Stimulated activated CD8-positive, alpha-beta memory T cell treated with anti-CD3 and anti-CD28 coated beads, Interleukin-7, amount 100 ng/mL, for 1 hour (primary cell): ENCODE data around the gene CYTH4.

ENCODE experiments used
- DNase-seq, 2 donors: peaks; one replicate each; pipeline ENCODE4 v3.0.0-alpha.2; 2020; ENCODE audit warnings: low read depth in 2 of 2

Gene CYTH4

GRCh38 chr22:37270928-37271650, 11.2 kb upstream of the CYTH4 start:
- no peak for DNase-seq

GRCh38 chr22:37273126-37273845, 9.0 kb upstream of the CYTH4 start:
- no peak for DNase-seq

GRCh38 chr22:37273846-37274225, 8.5 kb upstream of the CYTH4 start:
- DNase-seq = no peak

- DNase-seq = no peak
Measured at GRCh38 chr22:37274380-37274862, 7.9 kb upstream of the CYTH4 start.

GRCh38 chr22:37275134-37275533, 7.2 kb upstream of the CYTH4 start:
- no peak for DNase-seq

GRCh38 chr22:37275622-37276021, 6.7 kb upstream of the CYTH4 start:
- no peak for DNase-seq

GRCh38 chr22:37276776-37277175, 5.5 kb upstream of the CYTH4 start:
- DNase-seq = no peak

- no peak for DNase-seq
Measured at GRCh38 chr22:37277384-37277783, 4.9 kb upstream of the CYTH4 start.

- DNase-seq = no peak
Measured at GRCh38 chr22:37278261-37278660, 4.0 kb upstream of the CYTH4 start.

GRCh38 chr22:37279331-37280181, 2.8 kb upstream of the CYTH4 start:
- no peak for DNase-seq

GRCh38 chr22:37280718-37281117, 1.6 kb upstream of the CYTH4 start:
- DNase-seq = no peak

GRCh38 chr22:37281195-37281594, 1.1 kb upstream of the CYTH4 start:
- no peak for DNase-seq

- no peak for DNase-seq
Measured at GRCh38 chr22:37281646-37282384, 493 bp upstream of the CYTH4 start.

GRCh38 chr22:37283393-37283937, 1.2 kb downstream of the CYTH4 start:
- peak in 1 of 2 donors; percentile 31 for DNase-seq

GRCh38 chr22:37284126-37284804, 2.0 kb downstream of the CYTH4 start:
- DNase-seq = no peak

- DNase-seq = no peak
Measured at GRCh38 chr22:37284805-37285355, 2.6 kb downstream of the CYTH4 start.

- no peak for DNase-seq
Measured at GRCh38 chr22:37285937-37286336, 3.6 kb downstream of the CYTH4 start.

GRCh38 chr22:37287550-37287951, 5.2 kb downstream of the CYTH4 start:
- DNase-seq = no peak

GRCh38 chr22:37288521-37288920, 6.2 kb downstream of the CYTH4 start:
- no peak for DNase-seq

GRCh38 chr22:37289156-37289735, 6.9 kb downstream of the CYTH4 start:
- DNase-seq = no peak
